Measurements from ENCODE around the gene SETD3.

DNA sequence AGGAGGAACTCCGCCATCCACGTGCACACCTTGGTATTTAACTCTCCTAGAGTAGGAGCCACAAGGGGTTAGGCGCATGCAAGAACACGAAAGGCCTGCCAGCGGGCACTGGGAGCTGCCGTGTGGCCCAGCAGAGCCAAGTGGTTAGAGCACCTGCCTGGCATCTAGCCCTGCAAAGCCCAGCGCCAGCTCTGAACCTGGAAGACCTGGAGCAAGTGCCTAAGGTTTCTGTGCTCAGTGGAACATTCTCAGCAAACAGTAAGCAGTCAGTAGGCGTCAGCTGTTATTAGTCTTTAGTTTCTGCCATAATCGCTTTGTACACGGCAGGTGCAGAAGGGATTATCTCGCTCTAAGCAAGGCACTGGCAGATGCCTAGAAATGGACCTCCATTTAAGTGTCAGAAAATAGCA is 55.4 kb downstream of the SETD3 start:
- TF ChIP-seq, protein P1, sequence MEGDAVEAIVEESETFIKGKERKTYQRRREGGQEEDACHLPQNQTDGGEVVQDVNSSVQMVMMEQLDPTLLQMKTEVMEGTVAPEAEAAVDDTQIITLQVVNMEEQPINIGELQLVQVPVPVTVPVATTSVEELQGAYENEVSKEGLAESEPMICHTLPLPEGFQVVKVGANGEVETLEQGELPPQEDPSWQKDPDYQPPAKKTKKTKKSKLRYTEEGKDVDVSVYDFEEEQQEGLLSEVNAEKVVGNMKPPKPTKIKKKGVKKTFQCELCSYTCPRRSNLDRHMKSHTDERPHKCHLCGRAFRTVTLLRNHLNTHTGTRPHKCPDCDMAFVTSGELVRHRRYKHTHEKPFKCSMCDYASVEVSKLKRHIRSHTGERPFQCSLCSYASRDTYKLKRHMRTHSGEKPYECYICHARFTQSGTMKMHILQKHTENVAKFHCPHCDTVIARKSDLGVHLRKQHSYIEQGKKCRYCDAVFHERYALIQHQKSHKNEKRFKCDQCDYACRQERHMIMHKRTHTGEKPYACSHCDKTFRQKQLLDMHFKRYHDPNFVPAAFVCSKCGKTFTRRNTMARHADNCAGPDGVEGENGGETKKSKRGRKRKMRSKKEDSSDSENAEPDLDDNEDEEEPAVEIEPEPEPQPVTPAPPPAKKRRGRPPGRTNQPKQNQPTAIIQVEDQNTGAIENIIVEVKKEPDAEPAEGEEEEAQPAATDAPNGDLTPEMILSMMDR (IDR thresholded peaks at IDR 0.05): no peak
- TF ChIP-seq POLR2A (IDR thresholded peaks at IDR 0.05) (no peak), POLR2AphosphoS5 (IDR thresholded peaks at IDR 0.05) (no peak)

All from gastroesophageal sphincter (tissue), 3 donors.